Measurements from ENCODE around the gene LPCAT2. TPM values are rescaled to one million over a fixed set of nuclear protein-coding genes. Genes with fewer than 3 reads are reported as not detected.

Gene LPCAT2
- total and polyA plus RNA-seq, 2 experiments from 2014 or later: 6.4 to 9.5 TPM

GRCh38 chr16:55512941-55513340 is 4.1 kb downstream of the LPCAT2 start:
- H3K36me3 ChIP-seq (replicated peaks; ENCODE audit: insufficient read depth, low read depth): no peaks in the 10 kb centered on the region
- no peak for DNase-seq (ENCODE audit: low spot score)
- no peaks in the 10 kb centered on the region for H3K27me3 ChIP-seq
- no peak overlapping the region for H3K4me2 ChIP-seq
- no peaks in the 10 kb centered on the region for H3K79me2 ChIP-seq
- no peak overlapping the region for H3K27ac ChIP-seq
- H3K4me1 ChIP-seq (ENCODE audit: insufficient read depth): no peaks in the 10 kb centered on the region
- H4K20me1 ChIP-seq (ENCODE audit: insufficient read depth, poor library complexity, severe bottlenecking): no peaks in the 10 kb centered on the region
- H3K9me2 ChIP-seq (replicated peaks; ENCODE audit: insufficient read depth): no peaks in the 10 kb centered on the region
- 95% methylated on average over 1 of the region's 1 CpG for WGBS (ENCODE audit: low lambda C conversion rate, missing lambda C conversion rate)
- H2AFZ ChIP-seq: no peak overlapping the region
- peaks cover 15% of the 10 kb centered on the region for H3K9me3 ChIP-seq (ENCODE audit: low read depth)
- H3K4me3 ChIP-seq: no peak overlapping the region
- no peak for TF ChIP-seq EZH2phosphoT487 (IDR thresholded peaks at IDR 0.05; ENCODE audit: low read depth, severe bottlenecking, unreplicated experiment)
- no peak for TF ChIP-seq EZH2 (IDR thresholded peaks at IDR 0.05; ENCODE audit: borderline replicate concordance)
- TF ChIP-seq, protein P1, sequence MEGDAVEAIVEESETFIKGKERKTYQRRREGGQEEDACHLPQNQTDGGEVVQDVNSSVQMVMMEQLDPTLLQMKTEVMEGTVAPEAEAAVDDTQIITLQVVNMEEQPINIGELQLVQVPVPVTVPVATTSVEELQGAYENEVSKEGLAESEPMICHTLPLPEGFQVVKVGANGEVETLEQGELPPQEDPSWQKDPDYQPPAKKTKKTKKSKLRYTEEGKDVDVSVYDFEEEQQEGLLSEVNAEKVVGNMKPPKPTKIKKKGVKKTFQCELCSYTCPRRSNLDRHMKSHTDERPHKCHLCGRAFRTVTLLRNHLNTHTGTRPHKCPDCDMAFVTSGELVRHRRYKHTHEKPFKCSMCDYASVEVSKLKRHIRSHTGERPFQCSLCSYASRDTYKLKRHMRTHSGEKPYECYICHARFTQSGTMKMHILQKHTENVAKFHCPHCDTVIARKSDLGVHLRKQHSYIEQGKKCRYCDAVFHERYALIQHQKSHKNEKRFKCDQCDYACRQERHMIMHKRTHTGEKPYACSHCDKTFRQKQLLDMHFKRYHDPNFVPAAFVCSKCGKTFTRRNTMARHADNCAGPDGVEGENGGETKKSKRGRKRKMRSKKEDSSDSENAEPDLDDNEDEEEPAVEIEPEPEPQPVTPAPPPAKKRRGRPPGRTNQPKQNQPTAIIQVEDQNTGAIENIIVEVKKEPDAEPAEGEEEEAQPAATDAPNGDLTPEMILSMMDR (IDR thresholded peaks at IDR 0.05; ENCODE audit: poor library complexity): no peak

- Histone ChIP-seq H3K27ac (no peak overlapping the region), H3K9me2 (replicated peaks; ENCODE audit: insufficient read depth) (no peaks in the 10 kb centered on the region), H3K4me2 (no peak overlapping the region), H3K9me3 (ENCODE audit: low read depth) (peaks cover 15% of the 10 kb centered on the region), H3K79me2 (no peaks in the 10 kb centered on the region), H3K4me3 (no peak overlapping the region), H3K4me1 (ENCODE audit: insufficient read depth) (no peaks in the 10 kb centered on the region), H3K36me3 (replicated peaks; ENCODE audit: insufficient read depth, low read depth) (no peaks in the 10 kb centered on the region), H2AFZ (no peak overlapping the region), H3K27me3 (no peaks in the 10 kb centered on the region), H4K20me1 (ENCODE audit: insufficient read depth, poor library complexity, severe bottlenecking) (no peaks in the 10 kb centered on the region)
- no peak for TF ChIP-seq EZH2phosphoT487 (IDR thresholded peaks at IDR 0.05; ENCODE audit: low read depth, severe bottlenecking, unreplicated experiment)
- TF ChIP-seq, protein P1 (IDR thresholded peaks at IDR 0.05; ENCODE audit: poor library complexity): no peak
- no peak for TF ChIP-seq EZH2 (IDR thresholded peaks at IDR 0.05; ENCODE audit: borderline replicate concordance)
- DNase-seq (ENCODE audit: low spot score): no peak
- WGBS (ENCODE audit: low lambda C conversion rate, missing lambda C conversion rate): 90% methylated on average over 5 of the region's 5 CpGs
Observed at GRCh38 chr16:55513616-55514015, 4.7 kb downstream of the LPCAT2 start.

DNA sequence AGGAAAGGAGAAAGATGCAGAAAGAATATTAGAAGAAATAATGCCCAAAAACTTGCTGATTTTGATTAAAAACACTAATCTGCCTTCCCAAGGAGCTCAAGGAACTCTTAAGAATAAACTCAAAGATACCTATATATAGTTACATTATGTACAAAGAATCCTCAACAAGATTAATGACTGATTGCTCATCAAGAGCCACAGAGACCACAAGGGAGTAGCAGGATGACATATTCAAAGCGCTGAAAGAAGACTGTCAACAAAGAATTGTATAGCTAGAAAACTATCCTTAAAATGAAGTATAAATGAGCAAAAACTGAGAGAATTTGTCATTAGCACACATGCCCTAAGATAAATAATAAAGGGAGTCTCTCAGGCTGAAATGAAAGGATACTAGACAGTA is 6.2 kb downstream of the LPCAT2 start:
- 96% methylated on average over 1 of the region's 1 CpG for WGBS (ENCODE audit: low lambda C conversion rate, missing lambda C conversion rate)
- Histone ChIP-seq H3K36me3 (replicated peaks; ENCODE audit: insufficient read depth, low read depth) (no peaks in the 10 kb centered on the region), H3K9me2 (replicated peaks; ENCODE audit: insufficient read depth) (no peaks in the 10 kb centered on the region), H4K20me1 (ENCODE audit: insufficient read depth, poor library complexity, severe bottlenecking) (no peaks in the 10 kb centered on the region), H3K4me2 (no peak overlapping the region), H3K27me3 (no peaks in the 10 kb centered on the region), H3K9me3 (ENCODE audit: low read depth) (peaks cover 15% of the 10 kb centered on the region), H3K4me3 (no peak overlapping the region), H3K79me2 (no peaks in the 10 kb centered on the region), H2AFZ (no peak overlapping the region), H3K27ac (no peak overlapping the region), H3K4me1 (ENCODE audit: insufficient read depth) (no peaks in the 10 kb centered on the region)
- no peak for DNase-seq (ENCODE audit: low spot score)
- no peak for TF ChIP-seq EZH2phosphoT487 (IDR thresholded peaks at IDR 0.05; ENCODE audit: low read depth, severe bottlenecking, unreplicated experiment)

GRCh38 chr16:55521792-55522191 is 12.9 kb downstream of the LPCAT2 start:
- Histone ChIP-seq H3K4me1 (ENCODE audit: insufficient read depth) (no peaks in the 10 kb centered on the region), H3K9me2 (replicated peaks; ENCODE audit: insufficient read depth) (no peaks in the 10 kb centered on the region), H3K27me3 (no peaks in the 10 kb centered on the region), H3K36me3 (replicated peaks; ENCODE audit: insufficient read depth, low read depth) (no peaks in the 10 kb centered on the region), H2AFZ (no peak overlapping the region), H3K9me3 (ENCODE audit: low read depth) (no peaks in the 10 kb centered on the region), H3K27ac (no peak overlapping the region), H3K4me2 (no peak overlapping the region), H4K20me1 (ENCODE audit: insufficient read depth, poor library complexity, severe bottlenecking) (no peaks in the 10 kb centered on the region), H3K79me2 (no peaks in the 10 kb centered on the region), H3K4me3 (no peak overlapping the region)
- no peak for DNase-seq (ENCODE audit: low spot score)
- TF ChIP-seq EZH2phosphoT487 (IDR thresholded peaks at IDR 0.05; ENCODE audit: low read depth, severe bottlenecking, unreplicated experiment) (no peak), EZH2 (IDR thresholded peaks at IDR 0.05; ENCODE audit: borderline replicate concordance) (no peak)
- TF ChIP-seq, protein P1 (IDR thresholded peaks at IDR 0.05; ENCODE audit: poor library complexity): no peak
- 5% methylated on average over 1 of the region's 1 CpG for WGBS (ENCODE audit: low lambda C conversion rate, missing lambda C conversion rate)
